Measurements from ENCODE around the gene MS4A15.

GRCh38 chr11:60777572-60777971 lies 20.9 kb downstream of the MS4A15 start:
- TF ChIP-seq CTCF (IDR thresholded peaks at IDR 0.05) = no peak
- no peak for TF ChIP-seq EZH2 (IDR thresholded peaks at IDR 0.05; ENCODE audit: borderline replicate concordance, insufficient read depth, low read depth, low read length, poor library complexity, severe bottlenecking)

All from B cell (primary cell).